GM12878 (cell line): Measurements from ENCODE around the gene ZNF512B. TPM values are rescaled to one million over a fixed set of nuclear protein-coding genes. Genes with fewer than 3 reads are reported as not detected.

Experiments
- ATAC-seq: fragments of 200-7000 bp; cut with Tn5 transposase; 3 replicates; pipeline ENCODE4 v1.9.1; 2020; ENCODE audit warnings: mild to moderate bottlenecking, moderate library complexity
- BruUV-seq: library from RNA; stranded (reverse); fragments of 400-500 nt; replicated peaks from 2 replicates; lab custom pipeline; 2021; lab: Mats Ljungman, UMichigan
- CTCF ChIA-PET: fragments of 300-600 bp; sonication (Branson Sonifier 250); formaldehyde crosslinking; extraction: SDS; loops from one replicate; lab custom pipeline; 2021; ENCODE audit warnings: inconsistent platforms; lab: Yijun Ruan, JAX
- POLR2A ChIA-PET: fragments of 350-600 bp; formaldehyde crosslinking; extraction: SDS; loops from one replicate; lab custom pipeline; 2021; ENCODE audit warnings: inconsistent platforms; lab: Charles Lee
- RAD21 ChIA-PET: fragments of 300-600 bp; sonication (Branson Sonifier 250); formaldehyde crosslinking; loops from one replicate; lab custom pipeline; 2023; ENCODE audit warnings: antibody characterized with exemption; ENCODE audit not compliant: unreplicated experiment; lab: Charles Lee
- SMC1A ChIA-PET: fragments of 300-600 bp; sonication (Branson Sonifier 250); formaldehyde crosslinking; loops from one replicate; lab custom pipeline; 2023; ENCODE audit not compliant: unreplicated experiment, uncharacterized antibody; lab: Charles Lee
- DNase-seq: peaks from one replicate; pipeline ENCODE4 v3.0.0-alpha.2; 2011; ENCODE audit warnings: low read depth, low spot score
- FAIRE-seq: peaks from 3 replicates; lab custom pipeline; 2011; peaks lifted over from hg19 to GRCh38; lab: Jason Lieb, UNC
- H2AFZ ChIP-seq: 2 replicates; pipeline ENCODE4 v1.6.0; 2011; ENCODE audit warnings: low read depth, low read length, control low read depth; ENCODE audit not compliant: control insufficient read depth
- H3K27ac ChIP-seq: 2 replicates; pipeline ENCODE4 v1.5.1; 2011; ENCODE audit warnings: control low read depth; ENCODE audit not compliant: control insufficient read depth, insufficient read depth
- H3K27me3 ChIP-seq, 2 experiments: replicated peaks in 1 of 2; 2 replicates each; pipeline versions ENCODE4 v1.6.0 to v1.6.1; 2011; ENCODE audit warnings: low read length in 1 of 2; ENCODE audit not compliant: control insufficient read depth in 2 of 2, insufficient read depth in 2 of 2
- H3K36me3 ChIP-seq, 2 experiments: 2 replicates each; pipeline ENCODE4 v1.5.1; 2011; ENCODE audit warnings: low read length in 1 of 2; ENCODE audit not compliant: control insufficient read depth in 2 of 2, insufficient read depth in 2 of 2
- H3K4me1 ChIP-seq: 2 replicates; pipeline ENCODE4 v1.6.1; 2011; ENCODE audit warnings: mild to moderate bottlenecking, low read length, moderate library complexity, mixed read lengths; ENCODE audit not compliant: control insufficient read depth, insufficient read depth
- H3K4me2 ChIP-seq: 2 replicates; pipeline ENCODE4 v1.6.0; 2011; ENCODE audit warnings: control low read depth; ENCODE audit not compliant: control insufficient read depth, insufficient read depth
- H3K4me3 ChIP-seq: fragments of 200-600 bp; sonication (generic); 2 replicates; pipeline ENCODE4 v1.5.1; 2016
- H3K79me2 ChIP-seq: 2 replicates; pipeline ENCODE4 v1.6.0; 2011; ENCODE audit warnings: low read length; ENCODE audit not compliant: control insufficient read depth, insufficient read depth
- H3K9ac ChIP-seq: 2 replicates; pipeline ENCODE4 v1.8.0; 2011; ENCODE audit warnings: low read length, control low read depth, mixed read lengths; ENCODE audit not compliant: control insufficient read depth, insufficient read depth
- H3K9me3 ChIP-seq: replicated peaks from 3 replicates; pipeline ENCODE4 v1.5.1; 2011; ENCODE audit warnings: mild to moderate bottlenecking, low read length; ENCODE audit not compliant: control insufficient read depth, insufficient read depth
- H4K20me1 ChIP-seq: 2 replicates; pipeline ENCODE4 v1.6.0; 2011; ENCODE audit not compliant: control insufficient read depth, insufficient read depth
- ATF7 ChIP-seq: fragments of 450-650 bp; IDR thresholded peaks from 2 replicates; pipeline ENCODE4 v1.6.1; 2016; ENCODE audit warnings: low read depth, mild to moderate bottlenecking
- IKZF2 ChIP-seq, 2 experiments: fragments of 450-650 bp; IDR thresholded peaks; 2 replicates each; pipeline ENCODE4 v1.6.1; 2017; ENCODE audit warnings: mild to moderate bottlenecking in 2 of 2, moderate library complexity in 2 of 2
- ZBTB40 ChIP-seq: fragments of 450-650 bp; IDR thresholded peaks from 2 replicates; pipeline ENCODE4 v1.6.1; 2016; ENCODE audit warnings: mild to moderate bottlenecking, moderate library complexity, borderline replicate concordance
- WGBS: methylation state at CpG from one replicate; pipeline ENCODE4 v1.1.6; 2016; ENCODE audit warnings: low lambda C conversion rate; ENCODE audit not compliant: insufficient replicate concordance, insufficient coverage; ENCODE audit errors: missing lambda C conversion rate; 5-methylcytosine and 5-hydroxymethylcytosine counted together
- in situ Hi-C: fragments of 300-500 bp; cut with MboI; formaldehyde crosslinking; loops from 9 replicates; pipeline ENCODE4 v1.14.3; 2018; ENCODE audit warnings: mixed read lengths
- intact Hi-C: fragments of 100-400 bp; cut with micrococcal nuclease; formaldehyde crosslinking; loops from one replicate; pipeline ENCODE4 v1.14.2; 2022; ENCODE audit not compliant: unreplicated experiment
- polyA plus RNA-seq, 11 experiments: library from polyadenylated mRNA; depleted of rRNA in 4 of 11; unstranded in 6 of 11; stranded (reverse) in 5 of 11; fragments of >200 nt; fragmentation: Nextera tagmentation in 4 of 11; fragmentation: Illumina TruSeq in 1 of 11; extraction: Ambion mirVana in 4 of 11; extraction: Trizol in 1 of 11; gene quantifications; 1 replicate in 1 of 11; 2 replicates in 10 of 11; pipeline versions ENCODE4 v1.2.1 to v1.2.3, GENCODE V29; 2011 to 2016; ENCODE audit warnings: inconsistent platforms in 2 of 11, missing spikeins in 2 of 11, low read depth in 1 of 11
- total RNA-seq, 4 experiments: library from RNA; depleted of rRNA in 3 of 4; stranded (reverse); fragments of >200 nt in 3 of 4; fragmentation: Illumina TruSeq in 1 of 4; extraction: Trizol in 1 of 4; gene quantifications; 2 replicates each; pipeline versions ENCODE4 v1.2.1 to v1.2.3, GENCODE V29; 2013 to 2021

ZNF512B gene
- total and polyA plus RNA-seq, 10 of the 15 experiments (the other 5 are each of a cell fraction or from before 2014, with no cell fraction given): 0.06 to 23.9 (median 4.0) TPM

GRCh38 chr20:63970714-63971431, 1.1 kb upstream of the ZNF512B start:
- POLR2A ChIA-PET: interaction anchor here (0.6 kb wide), 2 partner anchors 71 to 916 kb away, joined by 4 to 5 read pairs; no protein-coding TSS in a partner anchor
- ATAC-seq: no peak
- no peak overlapping the region for H2AFZ ChIP-seq
- SMC1A ChIA-PET: no interaction called here
- FAIRE-seq: no peak
- no peak overlapping the region for H3K27ac ChIP-seq
- intact Hi-C loops (loop anchor here (5.0 kb wide), 1 partner anchor 434 kb away; the partner anchor contains the start of gene PTK6), in situ Hi-C loops (no loop called here)
- no peaks in the 10 kb centered on the region for H3K9me3 ChIP-seq
- no peaks in the 10 kb centered on the region for H4K20me1 ChIP-seq
- H3K4me3 ChIP-seq: no peak overlapping the region
- H3K4me2 ChIP-seq: no peak overlapping the region
- 73% methylated on average over 4 of the region's 5 CpGs for WGBS
- no peak for DNase-seq
- peaks cover 11% of the 10 kb centered on the region for H3K4me1 ChIP-seq
- peaks cover 15% of the 10 kb centered on the region for H3K79me2 ChIP-seq
- RAD21 ChIA-PET: no interaction called here
- H3K27me3 ChIP-seq: no peaks in the 10 kb centered on the region
- H3K36me3 ChIP-seq: peaks cover 10 to 21% of the 10 kb centered on the region in 2 experiments; a peak in 3 of 4 replicates
- H3K9ac ChIP-seq: no peak overlapping the region
- TF ChIP-seq ATF7 (0 out of 2 replicates have a peak, but pooled peaks have one; percentile 24), ZBTB40 (no peak), IKZF2 (IDR thresholded peaks at IDR 0.05) (no peak)
- BruUV-seq: no TSS peak
- CTCF ChIA-PET: no interaction called here
